ENCODE measurements around the gene AEBP1. TPM values are rescaled to one million over a fixed set of nuclear protein-coding genes. Genes with fewer than 3 reads are reported as not detected.

AEBP1 gene
- total and polyA plus RNA-seq, 4 experiments from 2014 or later: 0.20 to 7.8 (median 5.0) TPM

DNA sequence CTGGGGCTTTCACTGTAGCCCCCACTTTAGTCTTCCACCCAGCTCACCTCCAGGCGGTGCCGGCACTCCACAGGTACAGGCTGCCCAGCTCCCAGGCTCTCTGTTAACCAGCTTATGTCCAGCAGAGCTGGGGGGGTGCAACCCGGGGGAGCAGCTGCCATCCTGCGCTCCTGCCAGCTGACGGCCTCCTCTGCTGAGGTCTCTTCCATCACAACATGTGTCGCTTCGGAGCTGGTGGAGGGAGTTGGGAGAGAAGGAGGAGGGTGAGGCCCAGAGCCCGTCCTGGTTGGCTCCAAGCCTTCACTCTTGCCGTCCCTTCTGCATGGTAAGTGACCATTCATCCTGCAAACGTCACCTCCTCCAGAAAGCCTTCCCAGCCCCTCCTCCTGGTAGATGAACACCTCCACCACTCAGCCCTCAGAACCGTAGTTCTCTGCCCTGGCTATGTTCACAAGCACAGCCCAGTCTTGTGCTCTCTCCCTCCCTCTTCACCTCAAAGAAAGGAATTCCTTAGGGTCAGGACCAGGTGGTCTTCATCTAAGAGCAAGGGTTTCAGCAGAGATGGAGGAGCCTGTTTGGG lies 23.4 kb upstream of the AEBP1 start:
- Mint-ChIP-seq H3K4me1 (peaks cover 16 to 42% (median 20%) of the 10 kb centered on the region in 4 donors), H3K27ac (peak overlapping the region; percentile 92 to 97 (median 95)), H3K9me3 (peaks cover 0 to 2% (median 0%) of the 10 kb centered on the region in 8 donors), H3K27me3 (no peaks in the 10 kb centered on the region), H3K36me3 (peaks cover 20 to 45% of the 10 kb centered on the region in 2 donors), H3K4me3 (peak overlapping the region; percentile 84 to 95 (median 91))
- Histone ChIP-seq H3K36me3 (ENCODE audit: insufficient read depth, low read length) (peaks cover 43% of the 10 kb centered on the region), H3K4me3 (ENCODE audit: low read length in 2 of 2) (peak overlapping the region in 1 of 2 donors; percentile 94), H3K27me3 (ENCODE audit: insufficient read depth, low read length) (no peaks in the 10 kb centered on the region), H3K9me3 (ENCODE audit: control insufficient read depth in 1 of 2, low read length in 2 of 2) (no peaks in the 10 kb centered on the region), H3K4me1 (ENCODE audit: insufficient read depth, low read length) (peaks cover 23% of the 10 kb centered on the region), H3K27ac (ENCODE audit: low read depth, low read length) (peak overlapping the region; percentile 92)
- ChIA-PET CTCF (ENCODE audit: partially characterized antibody) (interaction anchor here (0.8 to 1.8 kb wide), 6 partner anchors 8 to 121 kb away, joined by 3 to 8 read pairs (median 4); partner anchors contain the start of genes DBNL and POLD2), POLR2A (ENCODE audit: partially characterized antibody) (interaction anchor here (0.5 to 3.5 kb wide), 14 partner anchors 8 to 1142 kb away, joined by 3 to 32 read pairs (median 4); partner anchors contain the start of genes DBNL, DDX56, NUDCD3 and PGAM2)
- DNase-seq: no peak
- intact Hi-C loops (cut with micrococcal nuclease): loop anchor here (5.0 kb wide), 1 partner anchor 492 kb away; the partner anchor contains the start of gene DDX56

GRCh38 chr7:44081266-44081748 lies 22.8 kb upstream of the AEBP1 start:
- H3K4me1 ChIP-seq (ENCODE audit: insufficient read depth, low read length): peaks cover 23% of the 10 kb centered on the region
- H3K9me3 Mint-ChIP-seq: peaks cover 0 to 2% (median 0%) of the 10 kb centered on the region in 8 donors
- H3K4me1 Mint-ChIP-seq: peaks cover 16 to 42% (median 20%) of the 10 kb centered on the region in 4 donors
- H3K36me3 Mint-ChIP-seq: peaks cover 20 to 40% of the 10 kb centered on the region in 2 donors
- ChIA-PET CTCF (ENCODE audit: partially characterized antibody) (interaction anchor here (0.8 to 1.8 kb wide), 6 partner anchors 9 to 120 kb away, joined by 3 to 8 read pairs (median 4); partner anchors contain the start of genes DBNL and POLD2), POLR2A (ENCODE audit: partially characterized antibody) (interaction anchor here (0.5 to 3.5 kb wide), 13 partner anchors 9 to 1142 kb away, joined by 3 to 32 read pairs (median 5); partner anchors contain the start of genes DBNL, DDX56, NUDCD3 and PGAM2)
- peak overlapping the region; percentile 92 to 97 (median 95) for H3K27ac Mint-ChIP-seq
- peak overlapping the region; percentile 57 to 94 for H3K4me3 ChIP-seq (ENCODE audit: low read length in 2 of 2)
- no peaks in the 10 kb centered on the region for H3K9me3 ChIP-seq (ENCODE audit: control insufficient read depth in 1 of 2, low read length in 2 of 2)
- H3K27me3 Mint-ChIP-seq: no peaks in the 10 kb centered on the region
- H3K36me3 ChIP-seq (ENCODE audit: insufficient read depth, low read length): peaks cover 38% of the 10 kb centered on the region
- intact Hi-C loops (cut with micrococcal nuclease): loop anchor here (5.0 kb wide), 1 partner anchor 491 kb away; the partner anchor contains the start of gene DDX56
- H3K4me3 Mint-ChIP-seq: peak overlapping the region; percentile 84 to 95 (median 91)
- H3K27ac ChIP-seq (ENCODE audit: low read depth, low read length): peak overlapping the region; percentile 92
- peak in 4 of 5 donors; percentile 23 to 39 (median 36) for DNase-seq
- no peaks in the 10 kb centered on the region for H3K27me3 ChIP-seq (ENCODE audit: insufficient read depth, low read length)

GRCh38 chr7:44082541-44083207 lies 21.5 kb upstream of the AEBP1 start:
- CTCF ChIA-PET (ENCODE audit: partially characterized antibody): no interaction called here
- peak overlapping the region; percentile 80 to 95 (median 86) for H3K4me3 Mint-ChIP-seq
- intact Hi-C loops (cut with micrococcal nuclease): loop anchor here (1.0 to 5.0 kb wide), 8 partner anchors 22 to 1028 kb away; partner anchors contain the start of genes AEBP1, DBNL, DDX56 and NUDCD3
- Histone ChIP-seq H3K4me1 (ENCODE audit: insufficient read depth, low read length) (peaks cover 23% of the 10 kb centered on the region), H3K27ac (ENCODE audit: low read depth, low read length) (peak overlapping the region; percentile 81), H3K27me3 (ENCODE audit: insufficient read depth, low read length) (no peaks in the 10 kb centered on the region), H3K36me3 (ENCODE audit: insufficient read depth, low read length) (peaks cover 25% of the 10 kb centered on the region), H3K9me3 (ENCODE audit: control insufficient read depth in 1 of 2, low read length in 2 of 2) (no peaks in the 10 kb centered on the region), H3K4me3 (ENCODE audit: low read length in 2 of 2) (peak overlapping the region; percentile 42 to 62)
- H3K9me3 Mint-ChIP-seq: peaks cover 0 to 2% (median 0%) of the 10 kb centered on the region in 8 donors
- no peaks in the 10 kb centered on the region for H3K27me3 Mint-ChIP-seq
- peaks cover 16 to 27% of the 10 kb centered on the region in 2 donors for H3K36me3 Mint-ChIP-seq
- DNase-seq: peak; percentile 96 to 99 (median 99)
- H3K27ac Mint-ChIP-seq: peak overlapping the region; percentile 57 to 93 (median 78)
- H3K4me1 Mint-ChIP-seq: peaks cover 15 to 39% (median 20%) of the 10 kb centered on the region in 4 donors
- POLR2A ChIA-PET (ENCODE audit: partially characterized antibody): interaction anchor here (0.9 kb wide), 1 partner anchor 38 kb away, joined by 5 read pairs; the partner anchor contains the start of gene DBNL

DNA sequence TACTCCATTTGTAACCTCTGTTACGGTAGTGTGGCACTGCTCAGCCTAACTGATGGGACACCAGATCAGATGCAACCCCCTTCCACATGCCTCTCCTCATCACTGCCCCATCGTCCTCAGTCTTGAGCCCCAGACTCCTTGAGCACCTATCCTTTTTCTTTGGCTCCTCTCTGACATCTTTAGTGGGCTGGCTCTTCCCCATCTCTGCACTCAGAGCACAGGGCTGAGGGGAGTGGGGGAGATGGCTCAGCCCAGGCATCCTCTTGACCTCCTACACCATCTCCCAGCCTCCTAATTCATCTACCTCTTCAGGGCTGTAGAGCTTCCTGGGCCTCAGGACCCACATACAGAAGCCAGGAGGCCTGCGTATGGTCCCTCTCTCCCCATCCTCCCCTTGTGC lies 20.3 kb upstream of the AEBP1 start:
- H3K27ac Mint-ChIP-seq: peak overlapping the region in 6 of 7 donors; percentile 60 to 93 (median 87)
- no peak for DNase-seq
- CTCF ChIA-PET (ENCODE audit: partially characterized antibody): no interaction called here

DNA sequence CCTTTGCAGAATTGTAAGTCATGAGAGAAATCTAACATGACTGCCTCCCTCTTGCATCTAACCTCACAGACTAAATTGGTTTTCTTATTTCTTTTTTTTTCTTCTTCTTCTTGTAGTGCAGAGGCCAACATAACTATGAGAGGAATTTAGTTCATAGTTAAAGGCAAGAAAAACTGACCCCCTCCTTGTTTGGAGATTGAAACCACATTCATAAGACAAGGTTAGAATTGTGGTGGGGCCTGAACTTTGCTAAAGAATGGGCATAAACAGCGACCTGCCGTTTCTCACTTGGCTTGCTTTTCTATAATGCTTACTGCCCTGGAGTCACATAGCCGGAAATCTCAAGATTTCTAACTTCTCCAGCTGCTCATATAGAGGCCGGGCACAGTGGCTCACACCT lies 19.4 kb upstream of the AEBP1 start:
- Histone ChIP-seq H3K27ac (ENCODE audit: low read depth, low read length) (no peak overlapping the region), H3K4me3 (ENCODE audit: low read length in 2 of 2) (no peak overlapping the region), H3K27me3 (ENCODE audit: insufficient read depth, low read length) (no peaks in the 10 kb centered on the region), H3K36me3 (ENCODE audit: insufficient read depth, low read length) (peaks cover 7% of the 10 kb centered on the region), H3K9me3 (ENCODE audit: control insufficient read depth in 1 of 2, low read length in 2 of 2) (no peaks in the 10 kb centered on the region), H3K4me1 (ENCODE audit: insufficient read depth, low read length) (peaks cover 20% of the 10 kb centered on the region)
- intact Hi-C loops (cut with micrococcal nuclease): loop anchor here (5.0 kb wide), 1 partner anchor 488 kb away; the partner anchor contains the start of gene DDX56
- Mint-ChIP-seq H3K4me3 (peak overlapping the region in 4 of 8 donors; percentile 9 to 63 (median 54)), H3K27me3 (peaks cover 0 to 2% of the 10 kb centered on the region in 2 donors), H3K36me3 (peaks cover 6 to 17% of the 10 kb centered on the region in 2 donors), H3K27ac (peak overlapping the region in 4 of 7 donors; percentile 35 to 92 (median 53)), H3K4me1 (peaks cover 11 to 35% (median 14%) of the 10 kb centered on the region in 4 donors), H3K9me3 (peaks cover 0 to 2% (median 0%) of the 10 kb centered on the region in 8 donors)
- no peak for DNase-seq
- ChIA-PET CTCF (ENCODE audit: partially characterized antibody) (interaction anchor here (0.7 to 1.2 kb wide), 3 partner anchors 39 to 89 kb away, joined by 3 to 4 read pairs (median 3); partner anchors contain the start of gene POLD2), POLR2A (ENCODE audit: partially characterized antibody) (no interaction called here)

More for the DNA sequence above, 20.3 kb upstream of the AEBP1 start:
- H3K4me1 ChIP-seq (ENCODE audit: insufficient read depth, low read length): peaks cover 23% of the 10 kb centered on the region
- intact Hi-C loops (cut with micrococcal nuclease): loop anchor here (2.0 to 5.0 kb wide), 2 partner anchors 489 to 1027 kb away; partner anchors contain the start of genes DDX56 and TBRG4
- H3K9me3 Mint-ChIP-seq: peaks cover 0 to 2% (median 0%) of the 10 kb centered on the region in 8 donors
- H3K4me1 Mint-ChIP-seq: peaks cover 11 to 35% (median 14%) of the 10 kb centered on the region in 4 donors
- POLR2A ChIA-PET (ENCODE audit: partially characterized antibody): no interaction called here
- H3K9me3 ChIP-seq (ENCODE audit: control insufficient read depth in 1 of 2, low read length in 2 of 2): no peaks in the 10 kb centered on the region
- H3K27me3 ChIP-seq (ENCODE audit: insufficient read depth, low read length): no peaks in the 10 kb centered on the region
- no peak overlapping the region for H3K4me3 ChIP-seq (ENCODE audit: low read length in 2 of 2)
- H3K36me3 Mint-ChIP-seq: peaks cover 6 to 17% of the 10 kb centered on the region in 2 donors
- H3K27me3 Mint-ChIP-seq: peaks cover 0 to 2% of the 10 kb centered on the region in 2 donors
- H3K4me3 Mint-ChIP-seq: peak overlapping the region; percentile 37 to 92 (median 72)
- H3K27ac ChIP-seq (ENCODE audit: low read depth, low read length): no peak overlapping the region
- peaks cover 14% of the 10 kb centered on the region for H3K36me3 ChIP-seq (ENCODE audit: insufficient read depth, low read length)

DNA sequence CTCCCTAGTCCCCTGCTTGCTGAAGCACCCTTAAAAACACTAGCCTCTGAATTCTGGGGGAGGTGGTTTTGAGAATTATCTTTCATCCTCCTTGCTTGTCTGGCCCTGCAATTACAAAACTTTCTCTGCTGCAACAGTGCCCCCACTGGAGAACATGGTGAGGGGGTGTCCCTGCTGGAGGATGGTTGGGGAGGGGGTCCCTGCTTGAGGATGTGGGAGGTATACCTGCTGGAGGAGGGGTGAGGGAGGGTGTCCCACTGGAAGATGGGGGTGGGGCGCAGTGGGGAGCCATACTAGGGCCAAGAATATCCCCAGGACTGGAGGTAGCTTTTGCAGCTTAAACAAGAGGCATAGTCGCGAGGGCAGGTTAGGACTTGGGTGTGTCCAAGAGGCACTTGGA lies 18.6 kb upstream of the AEBP1 start:
- H3K4me3 ChIP-seq (ENCODE audit: low read length in 2 of 2): no peak overlapping the region
- peaks cover 0 to 2% of the 10 kb centered on the region in 2 donors for H3K27me3 Mint-ChIP-seq
- intact Hi-C loops (cut with micrococcal nuclease): no loop called here
- H3K4me1 ChIP-seq (ENCODE audit: insufficient read depth, low read length): peaks cover 12% of the 10 kb centered on the region
- H3K36me3 ChIP-seq (ENCODE audit: insufficient read depth, low read length): no peaks in the 10 kb centered on the region
- peaks cover 6 to 15% of the 10 kb centered on the region in 2 donors for H3K36me3 Mint-ChIP-seq
- POLR2A ChIA-PET (ENCODE audit: partially characterized antibody): interaction anchor here (1.2 kb wide), 1 partner anchor 116 kb away, joined by 3 read pairs; the partner anchor contains the start of gene YKT6
- H3K9me3 ChIP-seq (ENCODE audit: control insufficient read depth in 1 of 2, low read length in 2 of 2): no peaks in the 10 kb centered on the region
- H3K4me3 Mint-ChIP-seq: no peak overlapping the region
- DNase-seq: no peak
- peaks cover 11 to 34% (median 13%) of the 10 kb centered on the region in 4 donors for H3K4me1 Mint-ChIP-seq
- no peak overlapping the region for H3K27ac ChIP-seq (ENCODE audit: low read depth, low read length)
- CTCF ChIA-PET (ENCODE audit: partially characterized antibody): interaction anchor here (0.6 to 1.2 kb wide), 3 partner anchors 38 to 858 kb away, joined by 3 read pairs; partner anchors contain the start of gene POLD2
- peak overlapping the region in 1 of 7 donors; percentile 37 for H3K27ac Mint-ChIP-seq
- peaks cover 0 to 2% (median 0%) of the 10 kb centered on the region in 8 donors for H3K9me3 Mint-ChIP-seq
- H3K27me3 ChIP-seq (ENCODE audit: insufficient read depth, low read length): no peaks in the 10 kb centered on the region
